HEK293 (cell line): ENCODE measurements around the gene SAMD4B.
A peak's percentile ranks its signal among the peaks of the same experiment; 100 is the strongest.

Source experiments
- GLIS2 ChIP-seq: fragments of 450-650 bp; formaldehyde crosslinking; IDR thresholded peaks from 2 replicates; pipeline ENCODE4 v1.5.1; 2016; ENCODE audit warnings: missing biosample characterization, missing genetic modification characterization
- HOXD13 ChIP-seq: sonication (generic); formaldehyde crosslinking; IDR thresholded peaks from 2 replicates; pipeline ENCODE4 v1.8.0; 2022; ENCODE audit warnings: missing genetic modification reagents, borderline replicate concordance
- IKZF3 ChIP-seq: fragments of 450-650 bp; IDR thresholded peaks from 2 replicates; pipeline ENCODE4 v1.5.0; 2018; ENCODE audit warnings: missing biosample characterization, mild to moderate bottlenecking, missing genetic modification characterization, moderate library complexity
- KLF7 ChIP-seq: fragments of 450-650 bp; formaldehyde crosslinking; IDR thresholded peaks from 2 replicates; pipeline ENCODE4 v1.5.1; 2016; ENCODE audit warnings: missing biosample characterization, missing genetic modification characterization, borderline replicate concordance
- KLF8 ChIP-seq: fragments of 450-650 bp; formaldehyde crosslinking; IDR thresholded peaks from 2 replicates; pipeline ENCODE4 v1.5.1; 2016; ENCODE audit warnings: missing biosample characterization, missing genetic modification characterization
- OVOL3 ChIP-seq: fragments of 450-650 bp; formaldehyde crosslinking; IDR thresholded peaks from 2 replicates; pipeline ENCODE4 v1.5.1; 2016; ENCODE audit warnings: missing biosample characterization, missing genetic modification characterization
- SCRT1 ChIP-seq: fragments of 450-650 bp; formaldehyde crosslinking; IDR thresholded peaks from 2 replicates; pipeline ENCODE4 v1.5.1; 2016; ENCODE audit warnings: missing biosample characterization, missing genetic modification characterization, borderline replicate concordance
- SP2 ChIP-seq: fragments of 450-650 bp; formaldehyde crosslinking; IDR thresholded peaks from 2 replicates; pipeline ENCODE4 v1.5.1; 2016; ENCODE audit warnings: missing biosample characterization, missing genetic modification characterization
- YY1 ChIP-seq: fragments of 450-650 bp; formaldehyde crosslinking; IDR thresholded peaks from 2 replicates; pipeline ENCODE4 v1.5.1; 2018; ENCODE audit warnings: missing biosample characterization, missing genetic modification characterization
- ZBTB21 ChIP-seq: fragments of 450-650 bp; formaldehyde crosslinking; IDR thresholded peaks from 2 replicates; pipeline ENCODE4 v1.5.1; 2017; ENCODE audit warnings: missing biosample characterization, missing genetic modification characterization
- ZFP37 ChIP-seq: fragments of 450-650 bp; formaldehyde crosslinking; IDR thresholded peaks from 2 replicates; pipeline ENCODE4 v1.5.1; 2016; ENCODE audit warnings: missing biosample characterization, missing genetic modification characterization
- ZNF121 ChIP-seq: fragments of 450-650 bp; formaldehyde crosslinking; IDR thresholded peaks from 2 replicates; pipeline ENCODE4 v1.5.1; 2016; ENCODE audit warnings: missing biosample characterization, missing genetic modification characterization
- ZNF140 ChIP-seq: fragments of 450-650 bp; formaldehyde crosslinking; IDR thresholded peaks from 2 replicates; pipeline ENCODE4 v1.5.1; 2016; ENCODE audit warnings: missing biosample characterization, missing genetic modification characterization
- ZNF155 ChIP-seq: fragments of 450-650 bp; formaldehyde crosslinking; IDR thresholded peaks from 2 replicates; pipeline ENCODE4 v1.5.1; 2016; ENCODE audit warnings: missing biosample characterization, missing genetic modification characterization
- ZNF174 ChIP-seq: fragments of 450-650 bp; formaldehyde crosslinking; IDR thresholded peaks from 2 replicates; pipeline ENCODE4 v1.5.0; 2017; ENCODE audit warnings: missing biosample characterization, mild to moderate bottlenecking, missing genetic modification characterization
- ZNF184 ChIP-seq: fragments of 450-650 bp; IDR thresholded peaks from 2 replicates; pipeline ENCODE4 v1.5.1; 2018; ENCODE audit warnings: missing biosample characterization, mild to moderate bottlenecking, missing genetic modification characterization
- ZNF211 ChIP-seq: fragments of 450-650 bp; formaldehyde crosslinking; IDR thresholded peaks from 2 replicates; pipeline ENCODE4 v1.5.1; 2016; ENCODE audit warnings: low read depth, missing biosample characterization, missing genetic modification characterization
- ZNF248 ChIP-seq: fragments of 450-650 bp; formaldehyde crosslinking; IDR thresholded peaks from 2 replicates; pipeline ENCODE4 v1.5.1; 2017; ENCODE audit warnings: missing biosample characterization, missing genetic modification characterization
- ZNF311 ChIP-seq: fragments of 450-650 bp; formaldehyde crosslinking; IDR thresholded peaks from 2 replicates; pipeline ENCODE4 v1.5.1; 2017; ENCODE audit warnings: missing biosample characterization, missing genetic modification characterization, borderline replicate concordance
- ZNF391 ChIP-seq: fragments of 450-650 bp; formaldehyde crosslinking; IDR thresholded peaks from 2 replicates; pipeline ENCODE4 v1.5.1; 2016; ENCODE audit warnings: low read depth, missing biosample characterization, missing genetic modification characterization, borderline replicate concordance
- ZNF416 ChIP-seq: fragments of 450-650 bp; formaldehyde crosslinking; IDR thresholded peaks from 2 replicates; pipeline ENCODE4 v1.5.1; 2016; ENCODE audit warnings: missing biosample characterization, missing genetic modification characterization
- ZNF473 ChIP-seq: fragments of 450-650 bp; formaldehyde crosslinking; IDR thresholded peaks from 2 replicates; pipeline ENCODE4 v1.5.1; 2017; ENCODE audit warnings: missing biosample characterization, missing genetic modification characterization
- ZNF544 ChIP-seq: fragments of 450-650 bp; formaldehyde crosslinking; IDR thresholded peaks from 2 replicates; pipeline ENCODE4 v1.5.0; 2017; ENCODE audit warnings: missing biosample characterization, missing genetic modification characterization
- ZNF561 ChIP-seq: fragments of 450-650 bp; IDR thresholded peaks from 2 replicates; pipeline ENCODE4 v1.5.1; 2018; ENCODE audit warnings: missing biosample characterization, missing genetic modification characterization, borderline replicate concordance
- ZNF623 ChIP-seq: fragments of 450-650 bp; formaldehyde crosslinking; IDR thresholded peaks from 2 replicates; pipeline ENCODE4 v1.5.1; 2016; ENCODE audit warnings: missing biosample characterization, missing genetic modification characterization
- ZNF785 ChIP-seq: fragments of 450-650 bp; formaldehyde crosslinking; IDR thresholded peaks from 2 replicates; pipeline ENCODE4 v1.5.1; 2016; ENCODE audit warnings: missing biosample characterization, missing genetic modification characterization
- ZNF843 ChIP-seq: fragments of 450-650 bp; formaldehyde crosslinking; IDR thresholded peaks from 2 replicates; pipeline ENCODE4 v1.5.1; 2016; ENCODE audit warnings: missing biosample characterization, missing genetic modification characterization
- ZSCAN23 ChIP-seq: fragments of 450-650 bp; formaldehyde crosslinking; IDR thresholded peaks from 2 replicates; pipeline ENCODE4 v1.5.1; 2016; ENCODE audit warnings: missing biosample characterization, missing genetic modification characterization
- TF ChIP-seq, protein P1 (sequence below): fragments of 450-650 bp; formaldehyde crosslinking; IDR thresholded peaks from 2 replicates; pipeline ENCODE4 v1.5.1; 2017; ENCODE audit warnings: missing biosample characterization, missing genetic modification characterization
- TF ChIP-seq, protein P2 (sequence below): fragments of 450-650 bp; formaldehyde crosslinking; IDR thresholded peaks from 2 replicates; pipeline ENCODE4 v1.5.1; 2016; ENCODE audit warnings: missing biosample characterization, missing genetic modification characterization, low read depth
- TF ChIP-seq, protein P3 (sequence below): fragments of 450-650 bp; formaldehyde crosslinking; IDR thresholded peaks from 2 replicates; pipeline ENCODE4 v1.5.1; 2016; ENCODE audit warnings: missing biosample characterization, missing genetic modification characterization
- TF ChIP-seq, protein P4 (sequence below): fragments of 450-650 bp; formaldehyde crosslinking; IDR thresholded peaks from 2 replicates; pipeline ENCODE4 v1.5.1; 2016; ENCODE audit warnings: missing biosample characterization, missing genetic modification characterization
- TF ChIP-seq, protein P5 (sequence below): fragments of 450-650 bp; formaldehyde crosslinking; IDR thresholded peaks from 2 replicates; pipeline ENCODE4 v1.5.1; 2017; ENCODE audit warnings: missing biosample characterization, missing genetic modification characterization

SAMD4B gene

DNA sequence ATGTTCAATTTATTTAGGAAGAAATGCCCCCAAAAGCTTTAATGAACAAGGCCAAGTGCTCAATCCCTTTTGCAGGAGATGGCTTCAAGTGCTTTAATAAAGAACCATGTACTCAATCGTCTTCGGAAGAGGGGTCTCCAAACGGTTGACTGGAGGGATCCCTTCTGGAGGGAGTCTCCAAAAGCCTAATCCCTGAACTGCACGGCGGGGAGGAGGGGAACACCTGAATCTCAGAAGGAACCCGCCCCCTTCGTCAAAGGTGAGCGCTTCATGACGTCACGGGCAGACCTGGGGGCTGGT, 48.2 kb downstream of the SAMD4B start (continued):
- TF ChIP-seq ZNF311 (tag by site-specific recombination) (no peak), IKZF3 (tag by site-specific recombination) (0 out of 2 replicates have a peak, but pooled peaks have one; percentile 39), ZBTB21 (tag by site-specific recombination) (peak; percentile 100; the same call in 1 of the 2 replicates), ZNF174 (tag by site-specific recombination) (no peak), HOXD13 (CRISPR knock-in tag) (0 out of 2 replicates have a peak, but pooled peaks have one; percentile 31), ZNF184 (tag by site-specific recombination) (peak; percentile 66; the same call in 1 of the 2 replicates), OVOL3 (no peak), YY1 (tag by site-specific recombination) (no peak), GLIS2 (tag by site-specific recombination) (no peak), SCRT1 (no peak), ZNF473 (tag by site-specific recombination) (no peak), ZNF211 (tag by site-specific recombination) (no peak), SP2 (tag by site-specific recombination) (no peak), ZNF785 (tag by site-specific recombination) (no peak), ZNF391 (tag by site-specific recombination) (no peak), ZNF544 (tag by site-specific recombination) (no peak), ZNF248 (tag by site-specific recombination) (peak; percentile 3; the same call in 1 of the 2 replicates), KLF8 (no peak), ZNF121 (tag by site-specific recombination) (0 out of 2 replicates have a peak, but pooled peaks have one; percentile 85), ZNF843 (tag by site-specific recombination) (no peak), ZFP37 (tag by site-specific recombination) (no peak), ZNF561 (tag by site-specific recombination) (no peak), ZNF416 (tag by site-specific recombination) (no peak), ZNF623 (tag by site-specific recombination) (no peak), ZNF155 (no peak), ZSCAN23 (tag by site-specific recombination) (no peak), ZNF140 (no peak), KLF7 (no peak)
- TF ChIP-seq, protein P1, sequence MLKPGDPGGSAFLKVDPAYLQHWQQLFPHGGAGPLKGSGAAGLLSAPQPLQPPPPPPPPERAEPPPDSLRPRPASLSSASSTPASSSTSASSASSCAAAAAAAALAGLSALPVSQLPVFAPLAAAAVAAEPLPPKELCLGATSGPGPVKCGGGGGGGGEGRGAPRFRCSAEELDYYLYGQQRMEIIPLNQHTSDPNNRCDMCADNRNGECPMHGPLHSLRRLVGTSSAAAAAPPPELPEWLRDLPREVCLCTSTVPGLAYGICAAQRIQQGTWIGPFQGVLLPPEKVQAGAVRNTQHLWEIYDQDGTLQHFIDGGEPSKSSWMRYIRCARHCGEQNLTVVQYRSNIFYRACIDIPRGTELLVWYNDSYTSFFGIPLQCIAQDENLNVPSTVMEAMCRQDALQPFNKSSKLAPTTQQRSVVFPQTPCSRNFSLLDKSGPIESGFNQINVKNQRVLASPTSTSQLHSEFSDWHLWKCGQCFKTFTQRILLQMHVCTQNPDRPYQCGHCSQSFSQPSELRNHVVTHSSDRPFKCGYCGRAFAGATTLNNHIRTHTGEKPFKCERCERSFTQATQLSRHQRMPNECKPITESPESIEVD (tag by site-specific recombination), result no peak
- TF ChIP-seq, protein P2, sequence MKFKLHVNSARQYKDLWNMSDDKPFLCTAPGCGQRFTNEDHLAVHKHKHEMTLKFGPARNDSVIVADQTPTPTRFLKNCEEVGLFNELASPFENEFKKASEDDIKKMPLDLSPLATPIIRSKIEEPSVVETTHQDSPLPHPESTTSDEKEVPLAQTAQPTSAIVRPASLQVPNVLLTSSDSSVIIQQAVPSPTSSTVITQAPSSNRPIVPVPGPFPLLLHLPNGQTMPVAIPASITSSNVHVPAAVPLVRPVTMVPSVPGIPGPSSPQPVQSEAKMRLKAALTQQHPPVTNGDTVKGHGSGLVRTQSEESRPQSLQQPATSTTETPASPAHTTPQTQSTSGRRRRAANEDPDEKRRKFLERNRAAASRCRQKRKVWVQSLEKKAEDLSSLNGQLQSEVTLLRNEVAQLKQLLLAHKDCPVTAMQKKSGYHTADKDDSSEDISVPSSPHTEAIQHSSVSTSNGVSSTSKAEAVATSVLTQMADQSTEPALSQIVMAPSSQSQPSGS (tag by site-specific recombination), result peak; percentile 98
- TF ChIP-seq, protein P3, sequence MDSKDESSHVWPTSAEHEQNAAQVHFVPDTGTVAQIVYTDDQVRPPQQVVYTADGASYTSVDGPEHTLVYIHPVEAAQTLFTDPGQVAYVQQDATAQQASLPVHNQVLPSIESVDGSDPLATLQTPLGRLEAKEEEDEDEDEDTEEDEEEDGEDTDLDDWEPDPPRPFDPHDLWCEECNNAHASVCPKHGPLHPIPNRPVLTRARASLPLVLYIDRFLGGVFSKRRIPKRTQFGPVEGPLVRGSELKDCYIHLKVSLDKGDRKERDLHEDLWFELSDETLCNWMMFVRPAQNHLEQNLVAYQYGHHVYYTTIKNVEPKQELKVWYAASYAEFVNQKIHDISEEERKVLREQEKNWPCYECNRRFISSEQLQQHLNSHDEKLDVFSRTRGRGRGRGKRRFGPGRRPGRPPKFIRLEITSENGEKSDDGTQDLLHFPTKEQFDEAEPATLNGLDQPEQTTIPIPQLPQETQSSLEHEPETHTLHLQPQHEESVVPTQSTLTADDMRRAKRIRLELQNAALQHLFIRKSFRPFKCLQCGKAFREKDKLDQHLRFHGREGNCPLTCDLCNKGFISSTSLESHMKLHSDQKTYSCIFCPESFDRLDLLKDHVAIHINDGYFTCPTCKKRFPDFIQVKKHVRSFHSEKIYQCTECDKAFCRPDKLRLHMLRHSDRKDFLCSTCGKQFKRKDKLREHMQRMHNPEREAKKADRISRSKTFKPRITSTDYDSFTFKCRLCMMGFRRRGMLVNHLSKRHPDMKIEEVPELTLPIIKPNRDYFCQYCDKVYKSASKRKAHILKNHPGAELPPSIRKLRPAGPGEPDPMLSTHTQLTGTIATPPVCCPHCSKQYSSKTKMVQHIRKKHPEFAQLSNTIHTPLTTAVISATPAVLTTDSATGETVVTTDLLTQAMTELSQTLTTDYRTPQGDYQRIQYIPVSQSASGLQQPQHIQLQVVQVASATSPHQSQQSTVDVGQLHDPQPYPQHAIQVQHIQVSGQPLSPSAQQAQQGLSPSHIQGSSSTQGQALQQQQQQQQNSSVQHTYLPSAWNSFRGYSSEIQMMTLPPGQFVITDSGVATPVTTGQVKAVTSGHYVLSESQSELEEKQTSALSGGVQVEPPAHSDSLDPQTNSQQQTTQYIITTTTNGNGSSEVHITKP (tag by site-specific recombination), result no peak
- TF ChIP-seq, protein P4, sequence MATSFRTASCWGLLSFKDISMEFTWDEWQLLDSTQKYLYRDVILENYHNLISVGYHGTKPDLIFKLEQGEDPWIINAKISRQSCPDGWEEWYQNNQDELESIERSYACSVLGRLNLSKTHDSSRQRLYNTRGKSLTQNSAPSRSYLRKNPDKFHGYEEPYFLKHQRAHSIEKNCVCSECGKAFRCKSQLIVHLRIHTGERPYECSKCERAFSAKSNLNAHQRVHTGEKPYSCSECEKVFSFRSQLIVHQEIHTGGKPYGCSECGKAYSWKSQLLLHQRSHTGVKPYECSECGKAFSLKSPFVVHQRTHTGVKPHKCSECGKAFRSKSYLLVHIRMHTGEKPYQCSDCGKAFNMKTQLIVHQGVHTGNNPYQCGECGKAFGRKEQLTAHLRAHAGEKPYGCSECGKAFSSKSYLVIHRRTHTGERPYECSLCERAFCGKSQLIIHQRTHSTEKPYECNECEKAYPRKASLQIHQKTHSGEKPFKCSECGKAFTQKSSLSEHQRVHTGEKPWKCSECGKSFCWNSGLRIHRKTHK (tag by site-specific recombination), result no peak
- TF ChIP-seq, protein P5, sequence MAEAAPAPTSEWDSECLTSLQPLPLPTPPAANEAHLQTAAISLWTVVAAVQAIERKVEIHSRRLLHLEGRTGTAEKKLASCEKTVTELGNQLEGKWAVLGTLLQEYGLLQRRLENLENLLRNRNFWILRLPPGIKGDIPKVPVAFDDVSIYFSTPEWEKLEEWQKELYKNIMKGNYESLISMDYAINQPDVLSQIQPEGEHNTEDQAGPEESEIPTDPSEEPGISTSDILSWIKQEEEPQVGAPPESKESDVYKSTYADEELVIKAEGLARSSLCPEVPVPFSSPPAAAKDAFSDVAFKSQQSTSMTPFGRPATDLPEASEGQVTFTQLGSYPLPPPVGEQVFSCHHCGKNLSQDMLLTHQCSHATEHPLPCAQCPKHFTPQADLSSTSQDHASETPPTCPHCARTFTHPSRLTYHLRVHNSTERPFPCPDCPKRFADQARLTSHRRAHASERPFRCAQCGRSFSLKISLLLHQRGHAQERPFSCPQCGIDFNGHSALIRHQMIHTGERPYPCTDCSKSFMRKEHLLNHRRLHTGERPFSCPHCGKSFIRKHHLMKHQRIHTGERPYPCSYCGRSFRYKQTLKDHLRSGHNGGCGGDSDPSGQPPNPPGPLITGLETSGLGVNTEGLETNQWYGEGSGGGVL (tag by site-specific recombination), result peak; percentile 79; the same call in 1 of the 2 replicates
